OCI-LY7 (cell line): ENCODE measurements around the gene FASLG. TPM values are rescaled to one million over a fixed set of nuclear protein-coding genes. Genes with fewer than 3 reads are reported as not detected.

ENCODE experiments used
- BruUV-seq: library from RNA; stranded (reverse); fragments of 400-500 nt; replicated peaks from 2 replicates; lab custom pipeline; 2021; lab: Mats Ljungman, UMichigan
- CTCF ChIA-PET: fragments of 300-600 bp; sonication (Branson Sonifier 250); formaldehyde crosslinking; loops from one replicate; lab custom pipeline; 2022; ENCODE audit warnings: antibody characterized with exemption; ENCODE audit not compliant: unreplicated experiment; lab: Charles Lee
- POLR2A ChIA-PET: fragments of 300-600 bp; sonication (Branson Sonifier 250); formaldehyde crosslinking; loops from one replicate; lab custom pipeline; 2022; ENCODE audit warnings: antibody characterized with exemption; lab: Charles Lee
- DNase-seq: peaks from one replicate; pipeline ENCODE4 v3.0.0-alpha.2; 2015; ENCODE audit warnings: low spot score
- H2AFZ ChIP-seq: fragments of 200-600 bp; sonication (generic), shearing (Covaris generic); 2 replicates; pipeline ENCODE4 v1.6.1; 2014; ENCODE audit warnings: mild to moderate bottlenecking, antibody characterized with exemption, low read length, moderate library complexity
- H3K27ac ChIP-seq: fragments of 200-600 bp; sonication (generic); 2 replicates; pipeline ENCODE4 v1.5.1; 2014; ENCODE audit warnings: mixed run types, low read depth, mild to moderate bottlenecking, moderate library complexity, low read length, inconsistent platforms; ENCODE audit not compliant: poor library complexity, severe bottlenecking
- H3K36me3 ChIP-seq: fragments of 200-600 bp; sonication (generic); 2 replicates; pipeline ENCODE4 v1.6.1; 2014; ENCODE audit warnings: mild to moderate bottlenecking, antibody characterized with exemption, low read length, moderate library complexity, mixed read lengths; ENCODE audit not compliant: insufficient read depth
- H3K4me1 ChIP-seq: fragments of 200-600 bp; sonication (generic); 2 replicates; pipeline ENCODE4 v1.5.1; 2014; ENCODE audit warnings: mild to moderate bottlenecking, low read length; ENCODE audit not compliant: insufficient read depth, poor library complexity, severe bottlenecking
- H3K4me2 ChIP-seq: fragments of 200-600 bp; sonication (generic); 2 replicates; pipeline ENCODE4 v1.6.1; 2014; ENCODE audit warnings: mild to moderate bottlenecking, low read length
- H3K4me3 ChIP-seq: fragments of 200-600 bp; sonication (generic); 2 replicates; pipeline ENCODE4 v1.5.1; 2014; ENCODE audit warnings: mild to moderate bottlenecking, low read depth, low read length; ENCODE audit not compliant: poor library complexity, severe bottlenecking
- H3K79me2 ChIP-seq: fragments of 200-600 bp; sonication (generic); 2 replicates; pipeline ENCODE4 v1.6.1; 2016; ENCODE audit warnings: low read depth, mild to moderate bottlenecking, low read length, moderate library complexity, mixed read lengths; ENCODE audit not compliant: insufficient read depth
- H3K9me2 ChIP-seq: fragments of 200-600 bp; sonication (generic); 2 replicates; pipeline ENCODE4 v1.6.1; 2016; ENCODE audit warnings: mild to moderate bottlenecking, low read length, mixed read lengths; ENCODE audit not compliant: insufficient read depth
- H3K9me3 ChIP-seq: fragments of 200-600 bp; sonication (generic); 2 replicates; pipeline ENCODE4 v1.6.1; 2014; ENCODE audit warnings: mild to moderate bottlenecking, mixed run types, low read length, mixed read lengths
- H4K20me1 ChIP-seq: fragments of 200-600 bp; sonication (generic); 2 replicates; pipeline ENCODE4 v1.6.1; 2014; ENCODE audit warnings: mild to moderate bottlenecking, antibody characterized with exemption, low read length, moderate library complexity, mixed read lengths; ENCODE audit not compliant: insufficient read depth
- EZH2phosphoT487 ChIP-seq: fragments of 200-600 bp; sonication (generic); IDR thresholded peaks from 2 replicates; pipeline ENCODE4 v1.6.1; 2018; ENCODE audit warnings: low read depth, borderline replicate concordance, mild to moderate bottlenecking, mixed run types, antibody characterized with exemption, low read length, moderate library complexity, mixed read lengths
- intact Hi-C: fragments of 100-400 bp; cut with micrococcal nuclease; formaldehyde crosslinking; loops from one replicate; pipeline ENCODE4 v1.10.0; 2022; ENCODE audit not compliant: unreplicated experiment
- total RNA-seq, 2 experiments: library from RNA; depleted of rRNA in 1 of 2; stranded (reverse); fragments of >200 nt in 1 of 2; shearing (Covaris generic) in 1 of 2; gene quantifications; 2 replicates each; pipeline ENCODE4 v1.2.3, GENCODE V29; 2014 to 2022
- TF ChIP-seq, protein P1 (sequence below): fragments of 200-600 bp; sonication (generic); conservative IDR thresholded peaks from 2 replicates; pipeline ENCODE4 v1.5.1; 2014; ENCODE audit warnings: mild to moderate bottlenecking, antibody characterized with exemption, low read length, moderate library complexity, mixed read lengths

The FASLG gene
- total RNA-seq, 2 experiments from 2014 or later, result not detected

DNA sequence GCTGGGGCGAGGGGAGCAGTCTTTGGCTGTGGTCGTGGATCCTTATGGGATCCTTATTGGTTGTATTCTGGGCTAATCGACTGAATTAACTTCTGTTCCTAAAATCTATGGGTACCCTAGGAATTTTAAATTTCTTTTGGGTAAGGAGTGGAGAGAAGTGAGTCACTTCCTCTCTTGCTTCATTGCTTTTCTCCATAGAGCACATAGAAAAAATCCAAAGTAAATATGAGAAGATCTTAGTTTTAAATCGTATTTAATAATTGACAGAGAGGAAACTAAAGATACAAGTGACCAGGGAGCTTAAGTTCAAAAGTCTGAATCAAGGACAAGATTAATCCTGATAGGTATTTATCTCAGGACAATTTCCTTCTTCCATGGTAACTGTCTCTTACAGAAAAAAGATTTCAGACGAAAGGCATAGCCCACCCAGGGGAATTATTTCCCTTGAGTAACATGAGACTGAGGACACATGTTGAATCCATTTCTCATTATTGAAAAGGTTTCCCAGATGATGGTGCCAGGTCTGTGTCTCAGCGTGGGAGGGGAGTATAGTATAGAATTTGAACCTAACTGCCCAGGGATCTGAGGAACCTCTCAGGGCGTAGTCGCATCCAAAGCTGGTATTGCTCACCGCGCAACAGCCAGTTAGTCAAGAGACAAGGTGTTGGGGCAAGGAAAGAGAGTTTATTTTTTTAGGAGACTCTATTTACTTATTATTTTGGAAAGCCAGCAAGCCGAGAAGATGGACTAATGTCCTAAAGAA lies 28.7 kb upstream of the FASLG start:
- Histone ChIP-seq H3K4me3 (no peak overlapping the region), H3K27ac (no peak overlapping the region), H3K9me2 (no peaks in the 10 kb centered on the region), H3K9me3 (no peaks in the 10 kb centered on the region), H2AFZ (no peak overlapping the region), H3K4me1 (peaks cover 9% of the 10 kb centered on the region), H4K20me1 (no peaks in the 10 kb centered on the region), H3K4me2 (no peak overlapping the region), H3K79me2 (no peaks in the 10 kb centered on the region), H3K36me3 (no peaks in the 10 kb centered on the region)
- TF ChIP-seq, protein P1, sequence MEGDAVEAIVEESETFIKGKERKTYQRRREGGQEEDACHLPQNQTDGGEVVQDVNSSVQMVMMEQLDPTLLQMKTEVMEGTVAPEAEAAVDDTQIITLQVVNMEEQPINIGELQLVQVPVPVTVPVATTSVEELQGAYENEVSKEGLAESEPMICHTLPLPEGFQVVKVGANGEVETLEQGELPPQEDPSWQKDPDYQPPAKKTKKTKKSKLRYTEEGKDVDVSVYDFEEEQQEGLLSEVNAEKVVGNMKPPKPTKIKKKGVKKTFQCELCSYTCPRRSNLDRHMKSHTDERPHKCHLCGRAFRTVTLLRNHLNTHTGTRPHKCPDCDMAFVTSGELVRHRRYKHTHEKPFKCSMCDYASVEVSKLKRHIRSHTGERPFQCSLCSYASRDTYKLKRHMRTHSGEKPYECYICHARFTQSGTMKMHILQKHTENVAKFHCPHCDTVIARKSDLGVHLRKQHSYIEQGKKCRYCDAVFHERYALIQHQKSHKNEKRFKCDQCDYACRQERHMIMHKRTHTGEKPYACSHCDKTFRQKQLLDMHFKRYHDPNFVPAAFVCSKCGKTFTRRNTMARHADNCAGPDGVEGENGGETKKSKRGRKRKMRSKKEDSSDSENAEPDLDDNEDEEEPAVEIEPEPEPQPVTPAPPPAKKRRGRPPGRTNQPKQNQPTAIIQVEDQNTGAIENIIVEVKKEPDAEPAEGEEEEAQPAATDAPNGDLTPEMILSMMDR, result no peak
- no peak for TF ChIP-seq EZH2phosphoT487
- intact Hi-C loops, result no loop called here
- CTCF ChIA-PET, result no interaction called here
- POLR2A ChIA-PET, result interaction anchor here (0.6 to 1.2 kb wide), 3 partner anchors 9 to 1136 kb away, joined by 3 to 4 read pairs (median 3); no protein-coding TSS in a partner anchor
- DNase-seq, result no peak
- BruUV-seq, result no TSS peak

DNA sequence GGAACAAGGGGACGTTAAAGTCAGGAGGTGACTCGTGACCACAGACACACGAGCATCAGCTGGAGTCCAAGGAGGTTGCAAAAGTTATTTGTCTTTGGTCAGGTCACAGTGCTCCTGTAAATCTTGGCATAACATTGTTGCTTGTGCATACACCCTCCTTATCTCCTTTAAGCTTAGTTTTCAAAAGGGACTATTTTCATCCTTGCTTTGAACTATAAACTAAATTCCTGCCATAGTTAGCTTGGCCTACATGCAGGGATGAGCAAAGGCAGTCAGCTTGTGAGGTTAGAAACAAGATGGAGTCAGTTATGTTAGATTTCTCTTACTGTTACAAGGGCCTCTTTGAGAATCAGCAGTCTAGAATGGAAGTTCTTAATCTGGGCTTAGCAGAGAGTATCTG lies 28.0 kb upstream of the FASLG start:
- Histone ChIP-seq H3K4me3 (no peak overlapping the region), H3K4me2 (no peak overlapping the region), H4K20me1 (no peaks in the 10 kb centered on the region), H3K9me2 (no peaks in the 10 kb centered on the region), H2AFZ (no peak overlapping the region), H3K36me3 (no peaks in the 10 kb centered on the region), H3K9me3 (no peaks in the 10 kb centered on the region), H3K27ac (no peak overlapping the region), H3K79me2 (no peaks in the 10 kb centered on the region), H3K4me1 (peaks cover 9% of the 10 kb centered on the region)
- intact Hi-C loops, result no loop called here
- TF ChIP-seq EZH2phosphoT487, result no peak
- TF ChIP-seq, protein P1, result no peak
- ChIA-PET CTCF (no interaction called here), POLR2A (interaction anchor here (0.7 to 1.2 kb wide), 2 partner anchors 9 to 106 kb away, joined by 3 read pairs; no protein-coding TSS in a partner anchor)
- no TSS peak for BruUV-seq
- DNase-seq, result no peak

DNA sequence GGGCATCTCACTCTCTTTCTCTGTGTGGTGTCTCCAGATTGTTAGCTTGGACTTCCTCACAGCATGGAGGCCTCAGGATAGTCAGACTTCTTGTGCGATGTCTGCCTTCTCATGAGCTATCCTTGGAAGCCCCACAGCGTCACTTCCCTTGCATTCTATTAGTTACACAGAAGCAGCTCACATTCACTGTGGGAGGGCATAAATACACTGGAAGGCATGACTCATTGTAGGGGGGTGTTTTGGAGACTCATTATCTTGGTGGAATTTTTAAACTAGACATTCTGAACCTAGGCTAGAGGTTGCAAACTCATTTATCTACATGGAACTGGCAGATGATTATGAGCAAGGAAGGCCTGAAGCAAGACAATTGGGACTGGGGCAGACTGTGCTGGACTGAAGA lies 21.4 kb upstream of the FASLG start:
- Histone ChIP-seq H3K27ac (no peak overlapping the region), H3K4me3 (no peak overlapping the region), H3K9me2 (no peaks in the 10 kb centered on the region), H3K36me3 (no peaks in the 10 kb centered on the region), H3K4me1 (no peaks in the 10 kb centered on the region), H3K9me3 (no peaks in the 10 kb centered on the region), H3K4me2 (no peak overlapping the region), H4K20me1 (no peaks in the 10 kb centered on the region), H3K79me2 (no peaks in the 10 kb centered on the region), H2AFZ (no peak overlapping the region)
- ChIA-PET CTCF (no interaction called here), POLR2A (no interaction called here)
- intact Hi-C loops, result no loop called here
- no TSS peak for BruUV-seq
- DNase-seq, result no peak
- TF ChIP-seq, protein P1, result no peak
- no peak for TF ChIP-seq EZH2phosphoT487
